GM12878 (cell line): ENCODE results near the gene UPK3BL2.
"Not testable (repeated sequence)": the region's sequence is repeated elsewhere in the genome, so short reads cannot be mapped to it uniquely, and the experiment has no call there.

Experiments
- POLR2AphosphoS2 ChIP-seq: IDR thresholded peaks from 2 replicates; pipeline ENCODE4 v1.6.1; 2011; ENCODE audit warnings: low read depth, mild to moderate bottlenecking, low read length, improper control_type of control experiment, moderate library complexity
- ZNF274 ChIP-seq: IDR thresholded peaks from one replicate; pipeline ENCODE4 v1.8.0; 2011; ENCODE audit not compliant: insufficient read length, insufficient read depth

DNA sequence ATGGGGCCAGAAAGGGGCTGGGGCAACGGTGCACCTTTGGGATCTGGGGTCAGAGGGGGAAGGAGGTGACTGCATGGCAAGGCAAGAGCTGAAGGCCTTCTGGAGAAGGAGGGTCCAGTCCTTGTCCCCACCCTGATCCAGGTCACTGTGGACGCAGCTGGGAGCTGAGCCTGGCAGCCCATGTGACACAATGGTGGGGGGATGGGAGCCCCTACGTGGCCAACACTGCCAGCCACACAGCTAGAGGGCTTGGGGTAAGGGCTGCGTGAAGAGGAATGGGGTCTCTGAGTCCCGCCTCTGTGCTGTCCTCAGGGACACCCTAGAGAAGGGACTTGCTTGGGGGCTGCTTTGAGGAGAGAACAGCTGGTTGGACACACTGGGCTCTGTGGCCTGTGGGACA lies 38.2 kb upstream of the UPK3BL2 start:
- not testable (repeated sequence) for TF ChIP-seq POLR2AphosphoS2, ZNF274
